HG02588 (cell line): Measurements from ENCODE around the gene PDE4A.
"Not testable (repeated sequence)": the region's sequence is repeated elsewhere in the genome, so short reads cannot be mapped to it uniquely, and the experiment has no call there.

ENCODE experiments used
- ATAC-seq: cut with Tn5 transposase; IDR thresholded peaks from one replicate; pipeline ENCODE4 v1.9.1; 2021; ENCODE audit warnings: mild to moderate bottlenecking, moderate library complexity; ENCODE audit not compliant: unreplicated experiment

The PDE4A gene

GRCh38 chr19:10403137-10404021 is 17.0 kb upstream of the PDE4A start, which contains the start of gene CDC37:
CDC37 (minus strand) TSS chr19:10403542; CDS start chr19:10403479, 63 bp downstream.
- ATAC-seq = peak; percentile 52

GRCh38 chr19:10404888-10405820 is 15.2 kb upstream of the PDE4A start:
- no peak for ATAC-seq

- no peak for ATAC-seq
Measured at GRCh38 chr19:10406191-10406590, 14.1 kb upstream of the PDE4A start.

GRCh38 chr19:10407096-10407495 is 13.2 kb upstream of the PDE4A start:
- ATAC-seq = no peak

GRCh38 chr19:10408511-10409283 is 11.6 kb upstream of the PDE4A start:
- no peak for ATAC-seq

- not testable (repeated sequence) for ATAC-seq
Measured at GRCh38 chr19:10411224-10411623, 9.1 kb upstream of the PDE4A start.

GRCh38 chr19:10412257-10412977 is 7.9 kb upstream of the PDE4A start:
- peak; percentile 41 for ATAC-seq

- no peak for ATAC-seq
Measured at GRCh38 chr19:10416083-10416379, 4.3 kb upstream of the PDE4A start.

GRCh38 chr19:10416380-10417257 is 3.7 kb upstream of the PDE4A start:
- ATAC-seq = peak; percentile 59

- ATAC-seq = no peak
Measured at GRCh38 chr19:10417541-10418234, 2.6 kb upstream of the PDE4A start.

- no peak for ATAC-seq
Measured at GRCh38 chr19:10418235-10418484, 2.2 kb upstream of the PDE4A start.

- ATAC-seq = no peak
Measured at GRCh38 chr19:10418485-10419199, 1.7 kb upstream of the PDE4A start.

GRCh38 chr19:10419200-10419645 is 1.1 kb upstream of the PDE4A start:
- ATAC-seq = no peak

GRCh38 chr19:10419646-10420443 is 493 bp upstream of the PDE4A start:
- no peak for ATAC-seq

GRCh38 chr19:10421240-10422045 is 1.1 kb downstream of the PDE4A start:
- ATAC-seq = no peak

GRCh38 chr19:10422046-10422461 is 1.7 kb downstream of the PDE4A start:
- ATAC-seq = no peak

- no peak for ATAC-seq
Measured at GRCh38 chr19:10422846-10423245, 2.5 kb downstream of the PDE4A start.
